22Rv1 (cell line): ENCODE results near the gene ADCY10.

ENCODE experiments used
- ZFX ChIP-seq: fragments of 450-650 bp; IDR thresholded peaks from 2 replicates; pipeline ENCODE4 v1.6.1; 2017; ENCODE audit warnings: antibody characterized with exemption, borderline replicate concordance
- TF ChIP-seq, protein P1 (sequence below): fragments of 450-650 bp; IDR thresholded peaks from 2 replicates; pipeline ENCODE4 v1.5.1; 2017; ENCODE audit warnings: mild to moderate bottlenecking

DNA sequence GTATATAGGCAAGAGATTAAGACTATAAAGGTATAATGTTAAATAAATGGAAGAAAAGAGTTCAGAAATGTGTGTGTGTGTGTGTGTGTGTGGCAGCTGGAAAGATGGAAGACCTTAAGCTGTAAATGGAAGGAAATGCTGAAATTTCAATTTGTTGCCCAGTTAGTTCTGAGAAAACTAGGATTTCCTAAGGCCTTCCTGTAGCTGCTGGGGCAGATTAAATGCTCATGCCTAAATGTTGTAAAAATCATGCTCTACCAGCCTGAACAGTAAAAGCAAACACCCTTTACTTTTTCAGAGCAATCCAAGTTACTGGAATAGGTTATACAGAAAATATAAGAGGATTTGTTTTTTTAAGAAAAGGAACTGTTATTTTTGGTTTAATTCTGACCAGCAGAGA, 8.3 kb downstream of the ADCY10 start:
- TF ChIP-seq, protein P1, sequence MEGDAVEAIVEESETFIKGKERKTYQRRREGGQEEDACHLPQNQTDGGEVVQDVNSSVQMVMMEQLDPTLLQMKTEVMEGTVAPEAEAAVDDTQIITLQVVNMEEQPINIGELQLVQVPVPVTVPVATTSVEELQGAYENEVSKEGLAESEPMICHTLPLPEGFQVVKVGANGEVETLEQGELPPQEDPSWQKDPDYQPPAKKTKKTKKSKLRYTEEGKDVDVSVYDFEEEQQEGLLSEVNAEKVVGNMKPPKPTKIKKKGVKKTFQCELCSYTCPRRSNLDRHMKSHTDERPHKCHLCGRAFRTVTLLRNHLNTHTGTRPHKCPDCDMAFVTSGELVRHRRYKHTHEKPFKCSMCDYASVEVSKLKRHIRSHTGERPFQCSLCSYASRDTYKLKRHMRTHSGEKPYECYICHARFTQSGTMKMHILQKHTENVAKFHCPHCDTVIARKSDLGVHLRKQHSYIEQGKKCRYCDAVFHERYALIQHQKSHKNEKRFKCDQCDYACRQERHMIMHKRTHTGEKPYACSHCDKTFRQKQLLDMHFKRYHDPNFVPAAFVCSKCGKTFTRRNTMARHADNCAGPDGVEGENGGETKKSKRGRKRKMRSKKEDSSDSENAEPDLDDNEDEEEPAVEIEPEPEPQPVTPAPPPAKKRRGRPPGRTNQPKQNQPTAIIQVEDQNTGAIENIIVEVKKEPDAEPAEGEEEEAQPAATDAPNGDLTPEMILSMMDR = no peak
- TF ChIP-seq ZFX = no peak
